Transverse colon (tissue), 4 donors: ENCODE results near the gene B4GALNT3. TPM values are rescaled to one million over a fixed set of nuclear protein-coding genes. Genes with fewer than 3 reads are reported as not detected.
A peak's percentile ranks its signal among the peaks of the same experiment; 100 is the strongest.

Experiments
- DNase-seq: peaks from one replicate; pipeline ENCODE4 v3.0.0-alpha.2; 2019
- H3K27ac ChIP-seq, 4 donors: fragments of 200-600 bp; sonication (generic); 2 replicates each; pipeline ENCODE4 v1.5.1; 2016 to 2018; ENCODE audit warnings: inconsistent platforms in 4 of 4
- H3K27me3 ChIP-seq: fragments of 200-600 bp; sonication (generic); 2 replicates; pipeline ENCODE4 v1.5.1; 2017; ENCODE audit warnings: inconsistent platforms
- H3K36me3 ChIP-seq, 4 donors: fragments of 200-600 bp; sonication (generic); 2 replicates each; pipeline ENCODE4 v1.5.1; 2017 to 2019; ENCODE audit warnings: inconsistent platforms in 4 of 4
- H3K4me1 ChIP-seq, 4 donors: fragments of 200-600 bp; sonication (generic); 2 replicates each; pipeline ENCODE4 v1.5.1; 2017 to 2020; ENCODE audit warnings: inconsistent platforms in 4 of 4
- H3K4me3 ChIP-seq, 4 donors: fragments of 200-600 bp; sonication (generic); 1 replicate in 1 of 4; 2 replicates in 3 of 4; pipeline versions ENCODE4 v1.5.1 to v1.6.1; 2017 to 2019; ENCODE audit warnings: inconsistent platforms in 4 of 4
- H3K9me3 ChIP-seq, 2 donors: fragments of 200-600 bp; sonication (generic); 2 replicates each; pipeline ENCODE4 v1.5.1; 2017 to 2019; ENCODE audit warnings: inconsistent platforms in 2 of 2
- CTCF ChIP-seq, 5 experiments: fragments of 200-600 bp in 3 of 5; fragments of 450-650 bp in 2 of 5; sonication (generic) in 3 of 5; IDR thresholded peaks; 1 replicate in 2 of 5; 2 replicates in 3 of 5; pipeline ENCODE4 v1.5.1; 2016 to 2017; ENCODE audit warnings: antibody characterized with exemption in 5 of 5, inconsistent platforms in 3 of 5, mild to moderate bottlenecking in 2 of 5, moderate library complexity in 1 of 5
- EP300 ChIP-seq: sonication (generic); formaldehyde crosslinking; IDR thresholded peaks from one replicate; pipeline ENCODE4 v1.6.1; 2017; ENCODE audit warnings: antibody characterized with exemption, low read depth
- POLR2A ChIP-seq: fragments of 450-650 bp; IDR thresholded peaks from one replicate; pipeline ENCODE4 v1.6.1; 2016; ENCODE audit warnings: antibody characterized with exemption, mild to moderate bottlenecking, moderate library complexity
- POLR2AphosphoS5 ChIP-seq, 3 donors: sonication (generic); formaldehyde crosslinking; IDR thresholded peaks; one replicate each; pipeline ENCODE4 v1.6.1; 2016; ENCODE audit warnings: antibody characterized with exemption in 3 of 3
- WGBS, 2 donors: methylation state at CpG; one replicate each; pipeline ENCODE4 v1.1.5; 2018; ENCODE audit warnings: low coverage in 1 of 2; 5-methylcytosine and 5-hydroxymethylcytosine counted together
- in situ Hi-C, 4 donors: fragments of 200-750 bp; cut with MboI; loops; one replicate each; pipeline versions ENCODE4 v1.15.0 to v1.15.1; 2017; ENCODE audit warnings: low sequenced_read_pairs in 3 of 4, low pct_ligation_motif_present in 1 of 4, low pct_unique_long_range_greater_than_20kb in 1 of 4
- intact Hi-C: fragments of 100-400 bp; cut with DNase I; formaldehyde crosslinking; loops from one replicate; pipeline ENCODE4 v1.15.1; 2023; ENCODE audit warnings: low total_unique reads
- total RNA-seq, 4 donors: library from RNA; depleted of rRNA; stranded (reverse); fragments of >200 nt; gene quantifications; one replicate each; pipeline ENCODE4 v1.1.0, GENCODE V29; 2016

Gene B4GALNT3
- total RNA-seq, 4 donors from 2014 or later = 49.8 to 166 (median 93.4) TPM

DNA sequence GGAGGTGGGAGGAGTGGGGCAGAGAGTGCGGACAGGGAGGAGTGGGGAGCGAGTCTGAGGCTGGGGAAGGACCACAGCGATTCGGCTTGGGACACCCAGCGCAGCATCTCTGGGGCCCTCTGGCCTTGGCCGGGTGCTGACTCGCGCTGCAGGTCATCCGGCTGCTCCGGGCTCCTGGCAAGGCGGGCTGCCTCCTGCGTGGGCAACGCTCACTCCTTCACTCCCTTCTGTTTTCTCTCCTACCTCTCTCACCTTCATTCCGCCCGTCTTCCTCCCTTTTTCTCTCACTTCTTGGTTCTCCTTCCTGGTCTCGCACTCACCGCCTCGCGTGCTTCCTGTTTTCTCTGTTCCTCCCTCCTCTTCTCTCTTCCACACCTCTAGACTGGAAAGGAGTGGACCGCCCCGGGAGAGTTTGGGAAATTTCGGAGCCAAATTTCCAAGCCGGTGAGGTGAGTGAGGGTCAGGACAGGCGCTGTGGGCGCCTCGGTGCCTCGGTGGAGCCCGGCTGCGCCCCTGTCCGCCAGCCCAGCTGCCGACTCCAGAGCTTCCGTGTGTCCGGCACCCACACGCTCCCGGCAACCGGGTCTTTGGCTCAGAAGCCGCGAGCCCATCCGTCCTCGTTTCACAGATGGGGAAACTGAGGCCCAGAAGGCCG lies 86.7 kb downstream of the B4GALNT3 start:
- Histone ChIP-seq H3K9me3 (no peaks in the 10 kb centered on the region), H3K4me1 (peaks cover 0 to 14% (median 4%) of the 10 kb centered on the region in 4 donors), H3K4me3 (no peak overlapping the region), H3K27me3 (peaks cover 7% of the 10 kb centered on the region), H3K27ac (no peak overlapping the region), H3K36me3 (no peaks in the 10 kb centered on the region)
- 73 to 93% methylated on average over 11 to 41 of the region's 41 CpGs for WGBS, 2 donors
- no peak for DNase-seq
- intact Hi-C loops = loop anchor here (5.0 kb wide), 1 partner anchor 104 kb away; no protein-coding TSS in a partner anchor
- in situ Hi-C loops = loop anchor here in 1 of 4 donors (10.0 kb wide), 1 partner anchor 102 kb away; no protein-coding TSS in a partner anchor
- no peak for TF ChIP-seq CTCF (IDR thresholded peaks at IDR 0.05)
- TF ChIP-seq POLR2AphosphoS5 (IDR thresholded peaks at IDR 0.05) = no peak
- no peak for TF ChIP-seq POLR2A

DNA sequence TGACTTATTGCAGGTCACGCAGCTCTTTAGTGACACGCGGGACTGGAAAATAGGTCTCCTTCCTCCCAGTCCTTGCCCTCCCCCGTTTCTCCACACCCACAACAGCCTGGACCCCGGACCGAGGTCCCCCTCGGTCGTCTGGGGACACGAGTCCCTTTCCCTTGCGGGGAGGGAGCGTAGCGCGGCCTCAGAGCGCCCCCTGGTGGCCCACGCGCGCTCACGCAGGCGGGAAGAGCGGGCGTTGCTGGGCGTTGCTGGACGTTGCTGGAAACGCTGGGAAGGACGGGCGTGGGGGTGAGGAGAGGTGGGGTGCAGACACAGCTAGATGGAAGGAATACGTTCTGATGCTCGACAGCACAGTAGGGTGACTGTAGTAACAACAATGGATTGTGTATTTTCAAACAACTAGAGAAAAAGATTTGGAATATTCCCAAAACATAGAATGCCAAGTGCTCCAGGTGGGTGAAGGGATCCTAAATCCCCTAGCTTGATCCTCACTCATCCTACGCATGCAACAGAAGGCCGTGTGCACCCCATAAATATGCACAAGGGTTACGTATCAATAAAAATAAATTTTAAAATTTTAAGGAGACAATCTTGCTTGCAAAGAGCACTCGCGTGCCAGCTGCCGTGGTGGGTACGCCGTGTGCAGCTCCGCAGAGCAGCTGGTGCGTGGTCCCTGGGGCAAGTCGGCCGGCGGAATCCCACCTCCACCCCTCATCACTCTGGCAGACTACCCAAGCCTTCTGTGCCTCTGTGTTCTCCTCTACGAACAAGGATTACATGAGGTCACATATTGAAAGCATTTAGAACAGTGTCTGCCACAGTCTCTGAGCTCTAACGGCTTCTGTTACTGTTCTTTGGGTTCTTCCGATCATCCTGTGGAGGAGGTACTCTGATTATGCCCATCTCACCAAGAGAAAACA lies 87.4 kb downstream of the B4GALNT3 start:
- no peaks in the 10 kb centered on the region for H3K9me3 ChIP-seq
- H3K27me3 ChIP-seq = peaks cover 7% of the 10 kb centered on the region
- in situ Hi-C loops (loop anchor here in 1 of 4 donors (10.0 kb wide), 1 partner anchor 102 kb away; no protein-coding TSS in a partner anchor), intact Hi-C loops (loop anchor here (5.0 kb wide), 1 partner anchor 105 kb away; no protein-coding TSS in a partner anchor)
- 30 to 32% methylated on average over 2 to 44 of the region's 44 CpGs for WGBS, 2 donors
- H3K4me1 ChIP-seq = peaks cover 0 to 8% (median 3%) of the 10 kb centered on the region in 4 donors
- no peaks in the 10 kb centered on the region for H3K36me3 ChIP-seq
- DNase-seq = peak; percentile 73
- H3K27ac ChIP-seq = no peak overlapping the region
- H3K4me3 ChIP-seq = no peak overlapping the region
- TF ChIP-seq POLR2AphosphoS5 (IDR thresholded peaks at IDR 0.05) = no peak
- no peak for TF ChIP-seq POLR2A
- peak; percentile 96 to 100 (median 99) for TF ChIP-seq CTCF (IDR thresholded peaks at IDR 0.05)
- no peak for TF ChIP-seq EP300

GRCh38 chr12:547883-548470 lies 88.2 kb downstream of the B4GALNT3 start:
- Histone ChIP-seq H3K4me1 (peaks cover 0 to 11% (median 3%) of the 10 kb centered on the region in 4 donors), H3K4me3 (no peak overlapping the region), H3K36me3 (no peaks in the 10 kb centered on the region), H3K27ac (no peak overlapping the region), H3K9me3 (no peaks in the 10 kb centered on the region), H3K27me3 (peaks cover 7% of the 10 kb centered on the region)
- TF ChIP-seq POLR2A = no peak
- TF ChIP-seq EP300 = no peak
- no peak for TF ChIP-seq POLR2AphosphoS5 (IDR thresholded peaks at IDR 0.05)
- TF ChIP-seq CTCF (IDR thresholded peaks at IDR 0.05) = no peak
- intact Hi-C loops = loop anchor here (5.0 kb wide), 1 partner anchor 106 kb away; no protein-coding TSS in a partner anchor
- no peak for DNase-seq
- 81% methylated on average over 13 of the region's 13 CpGs; no CpG with 5 or more reads in 1 of the 2 donors for WGBS, 2 donors
- in situ Hi-C loops = loop anchor here in 1 of 4 donors (10.0 kb wide), 1 partner anchor 103 kb away; no protein-coding TSS in a partner anchor
